Effector CD8-positive, alpha-beta T cell (primary cell): ENCODE data around the gene FRMD4A.
"Not testable (repeated sequence)": the region's sequence is repeated elsewhere in the genome, so short reads cannot be mapped to it uniquely, and the experiment has no call there.

Source experiments
- DNase-seq: peaks from one replicate; lab custom pipeline; 2025; lab: John Stamatoyannopoulos, UW

The FRMD4A gene

DNA sequence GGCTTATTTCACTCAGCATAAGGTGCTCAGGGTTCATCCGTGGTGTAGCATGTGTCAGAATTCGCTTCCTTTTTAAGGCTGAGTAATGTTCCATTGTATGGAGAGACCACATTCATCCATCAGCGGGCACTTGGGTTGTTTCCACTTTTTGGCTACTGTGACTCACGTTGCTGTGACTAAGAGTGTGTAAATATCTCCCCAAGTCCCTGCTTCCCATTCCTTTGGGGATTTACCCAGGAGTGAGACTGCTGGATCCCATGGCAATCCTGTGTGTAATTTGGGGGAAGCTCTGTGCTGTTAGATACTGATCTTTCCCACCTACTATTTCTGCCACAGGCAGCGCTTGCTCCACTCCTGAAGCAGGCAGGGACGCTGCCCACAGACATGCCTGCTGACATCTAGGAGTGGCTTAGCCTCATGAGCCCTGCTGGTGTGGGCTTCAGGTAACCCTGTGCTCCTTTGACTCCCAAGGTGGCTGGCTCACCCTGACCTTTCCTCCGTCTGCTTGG lies 346.0 kb downstream of the FRMD4A start:
- DNase-seq: no peak

DNA sequence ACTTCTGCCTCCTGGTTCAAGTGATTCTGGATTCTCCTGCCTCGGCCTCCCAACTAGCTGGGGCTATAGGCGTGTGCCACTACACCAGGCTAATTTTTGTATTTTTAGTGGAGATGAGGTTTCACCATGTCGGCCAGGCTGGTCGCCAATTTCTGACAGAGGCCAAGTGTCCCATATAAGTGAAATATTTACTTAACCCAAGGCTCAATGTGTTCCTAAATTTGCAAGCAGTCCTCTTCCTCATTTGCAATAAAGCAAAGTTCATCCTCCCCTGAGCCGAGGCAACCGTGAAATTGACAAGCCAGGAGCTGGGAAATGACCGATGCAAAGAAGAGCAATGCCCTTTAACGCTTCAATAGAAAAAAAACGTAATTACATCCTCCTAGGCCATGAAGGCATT lies 347.7 kb downstream of the FRMD4A start:
- no peak for DNase-seq

DNA sequence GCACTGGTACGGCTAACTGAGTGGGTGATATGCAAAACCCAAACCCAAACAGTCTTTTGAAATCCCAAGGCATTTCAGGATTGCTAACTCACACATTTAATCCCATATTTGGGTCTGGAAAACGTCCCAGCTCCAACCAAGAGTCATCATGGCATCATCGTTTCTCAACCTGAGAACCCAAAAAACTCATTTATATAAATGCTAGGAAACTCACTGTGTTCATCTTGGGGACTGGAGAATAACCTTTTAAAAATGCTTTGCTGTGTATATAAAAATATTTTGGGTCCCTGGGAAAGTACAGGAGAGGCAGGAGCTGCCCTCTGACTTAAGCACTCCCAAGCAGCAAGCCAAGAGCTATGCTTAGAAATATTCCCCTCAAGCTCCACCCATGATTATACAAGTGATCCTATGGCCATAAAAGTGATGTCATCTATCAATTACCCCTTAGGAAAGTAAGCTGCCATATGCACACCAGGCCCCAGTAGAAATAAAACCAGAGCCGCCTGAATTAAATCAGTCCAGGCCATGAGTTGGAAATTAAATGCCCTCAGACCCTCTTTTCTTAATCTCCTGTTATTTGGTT lies 352.1 kb downstream of the FRMD4A start:
- DNase-seq: no peak

DNA sequence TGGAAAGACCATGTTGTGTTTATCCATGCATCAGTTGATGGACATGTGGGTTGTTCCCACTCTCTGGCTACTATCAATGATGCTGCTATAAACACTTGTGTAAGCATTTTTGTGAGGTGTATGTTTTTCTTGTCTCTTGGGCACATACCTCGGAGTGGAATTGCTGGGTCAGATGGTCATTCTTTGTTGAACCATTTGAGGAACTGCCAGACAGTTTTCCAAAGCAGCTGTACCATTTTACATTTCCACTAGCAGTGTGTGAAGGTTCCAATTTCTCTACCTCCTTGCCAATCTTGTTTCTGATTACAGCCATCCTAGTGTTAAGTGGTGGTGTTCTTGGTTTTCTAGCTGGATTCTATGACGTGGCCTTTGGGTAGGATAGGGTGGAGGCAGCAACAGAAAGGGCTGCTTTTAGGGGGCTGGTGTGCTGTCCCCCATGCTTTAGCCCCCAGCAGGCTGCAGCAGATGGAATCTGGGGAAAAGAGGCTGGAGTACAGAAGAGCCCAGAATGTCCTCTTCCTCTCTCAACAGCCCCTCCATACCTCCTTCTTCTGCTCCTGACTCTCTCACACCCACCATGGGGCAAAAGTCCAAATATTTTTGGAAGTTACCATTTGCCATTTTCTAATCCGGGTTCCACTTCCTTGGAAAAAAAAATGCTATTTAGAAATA lies 352.7 kb downstream of the FRMD4A start:
- DNase-seq: no peak

DNA sequence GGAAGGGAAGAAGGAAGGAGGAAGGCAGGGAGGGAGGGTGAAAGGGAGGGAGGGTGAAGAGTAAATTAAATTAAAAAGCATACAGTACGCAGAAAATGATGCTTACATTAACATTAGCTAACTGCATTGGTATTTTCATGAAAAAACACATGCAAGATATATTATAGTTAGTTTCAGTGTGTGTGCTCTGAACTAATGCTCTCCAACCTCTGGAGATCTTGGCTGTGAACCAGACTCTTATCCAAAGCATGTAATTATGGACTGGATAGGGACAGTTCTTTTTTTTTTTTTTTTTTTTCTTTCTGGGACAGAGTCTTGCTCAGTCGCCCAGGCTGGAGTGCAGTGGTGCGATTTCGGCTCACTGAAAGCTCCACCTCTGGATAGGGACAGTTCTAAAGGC lies 357.0 kb downstream of the FRMD4A start:
- DNase-seq: no peak

DNA sequence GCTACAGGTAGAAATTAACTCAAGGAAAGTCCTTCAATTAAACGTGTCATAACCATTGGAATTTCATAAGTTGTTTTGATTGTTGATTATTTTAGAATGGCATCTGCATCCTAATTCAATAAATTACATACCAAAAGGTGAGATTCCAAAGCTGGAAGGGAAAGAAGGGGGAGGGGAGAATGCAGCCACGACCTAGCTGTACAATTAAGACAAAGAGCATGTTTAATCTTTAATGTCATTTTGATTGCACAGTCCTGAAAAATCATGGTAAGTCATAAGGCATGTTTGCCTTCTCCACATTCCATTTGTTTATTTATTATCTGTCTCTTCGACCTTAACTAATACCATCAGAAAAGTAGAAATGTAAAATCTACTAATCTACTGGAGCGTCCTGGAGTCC lies 358.1 kb downstream of the FRMD4A start:
- DNase-seq: no peak

DNA sequence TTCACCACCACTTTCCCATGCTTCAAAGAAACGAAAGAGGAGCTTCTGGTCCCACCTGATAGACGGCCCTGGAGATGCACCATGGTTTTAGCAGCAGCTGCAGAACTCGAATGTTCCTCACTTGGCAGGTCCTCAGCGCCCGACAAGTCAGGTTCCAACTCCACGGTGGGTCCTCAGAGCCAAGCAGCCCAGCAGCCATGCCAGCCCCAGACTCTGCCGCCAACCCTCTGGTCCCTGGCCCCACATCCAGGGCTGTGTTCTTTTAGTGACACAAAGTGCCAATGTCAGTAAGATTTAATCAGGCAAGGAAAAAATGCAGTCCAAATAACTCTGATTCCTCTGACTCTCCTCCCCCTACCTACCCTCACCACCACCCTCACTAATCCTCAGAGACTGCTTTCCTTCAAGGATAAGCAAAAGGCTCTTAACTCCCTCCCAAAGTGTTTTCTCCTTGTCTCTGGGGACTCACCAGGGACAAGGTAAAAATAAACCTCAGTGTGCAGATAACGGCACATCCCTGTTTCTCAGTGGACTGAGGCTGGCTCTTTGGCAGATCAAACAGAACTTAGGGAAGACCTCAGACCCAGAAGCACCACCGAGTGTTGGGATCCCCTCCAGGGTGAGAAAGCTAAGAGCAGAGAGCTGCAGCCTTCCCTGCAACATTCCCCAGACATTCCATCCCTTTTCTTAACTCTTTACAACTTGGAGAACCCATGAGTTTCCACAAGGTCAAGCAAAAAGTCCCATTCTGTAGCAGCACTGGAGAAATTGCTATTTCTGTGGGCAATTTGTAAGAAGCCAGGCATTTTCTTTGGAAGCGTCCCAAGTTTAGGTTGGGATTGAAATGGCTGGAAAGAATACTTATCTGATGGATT lies 358.9 kb downstream of the FRMD4A start:
- DNase-seq: no peak

DNA sequence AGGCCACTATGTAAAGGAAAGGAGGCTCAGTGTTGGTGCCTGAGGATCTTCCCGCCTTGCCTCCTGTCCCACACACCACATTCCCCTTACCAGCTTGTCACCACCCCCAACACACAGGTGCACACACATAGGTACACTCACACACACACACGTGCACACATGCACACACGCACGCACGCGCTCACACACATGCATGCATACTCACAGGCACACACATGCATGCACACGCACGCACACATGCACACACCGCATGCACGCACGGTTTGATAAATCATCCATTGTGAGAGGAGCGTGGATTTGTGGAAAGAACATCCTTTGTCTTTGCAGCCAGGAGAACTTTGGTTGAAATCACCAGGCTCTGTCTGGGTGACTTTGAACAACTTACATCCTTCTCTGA lies 359.8 kb downstream of the FRMD4A start:
- DNase-seq: no peak

DNA sequence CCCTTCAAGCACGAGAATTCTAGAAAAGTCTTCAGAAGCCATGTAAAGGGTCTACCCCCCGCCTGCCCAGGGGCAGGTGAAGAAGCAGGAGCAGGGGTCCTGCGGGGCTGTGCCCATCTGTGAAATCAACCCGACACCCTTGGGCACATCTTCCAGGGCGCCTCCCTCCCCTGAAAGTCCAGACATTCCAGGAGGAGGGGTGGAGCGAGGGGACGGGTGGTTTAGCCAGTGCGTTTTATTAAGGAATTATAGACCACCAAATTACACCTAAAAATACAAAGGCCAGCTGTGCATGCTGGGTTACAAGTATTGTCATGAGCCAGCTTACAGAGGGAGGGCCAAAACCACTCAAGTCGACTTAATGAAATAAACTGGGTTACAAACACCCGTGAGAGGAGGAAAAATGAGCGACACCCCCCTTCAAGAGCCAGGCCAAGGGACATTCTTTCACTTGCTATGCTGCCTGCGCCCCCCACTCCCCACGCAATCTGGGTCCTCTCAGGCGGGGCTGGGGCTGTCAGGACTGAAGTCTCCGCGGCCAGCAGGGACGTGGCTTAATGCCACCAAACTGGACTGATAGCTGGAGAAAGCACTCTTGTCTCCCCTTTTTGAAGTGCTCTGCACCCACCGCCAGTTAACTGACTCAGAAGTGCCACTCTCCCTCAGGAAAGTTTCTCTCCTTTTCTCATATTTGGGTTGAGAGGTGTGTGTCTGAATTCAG lies 360.3 kb downstream of the FRMD4A start:
- no peak for DNase-seq

DNA sequence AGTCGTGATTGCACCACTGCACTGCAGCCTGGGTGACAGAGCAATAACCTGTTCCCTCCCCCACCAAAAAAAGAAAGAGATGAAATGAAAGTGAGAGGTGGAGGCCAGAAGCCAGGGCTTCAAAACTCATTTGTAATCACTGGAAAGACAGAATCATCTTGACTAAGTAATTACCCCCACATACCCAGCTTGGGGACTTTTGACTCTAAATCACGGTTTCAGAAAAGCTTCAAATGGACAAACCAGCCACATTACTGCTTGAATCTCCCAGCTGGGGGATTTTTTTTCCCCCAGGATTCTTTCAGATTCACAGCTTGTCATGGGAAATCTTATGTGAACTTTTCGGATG lies 361.0 kb downstream of the FRMD4A start:
- no peak for DNase-seq

DNA sequence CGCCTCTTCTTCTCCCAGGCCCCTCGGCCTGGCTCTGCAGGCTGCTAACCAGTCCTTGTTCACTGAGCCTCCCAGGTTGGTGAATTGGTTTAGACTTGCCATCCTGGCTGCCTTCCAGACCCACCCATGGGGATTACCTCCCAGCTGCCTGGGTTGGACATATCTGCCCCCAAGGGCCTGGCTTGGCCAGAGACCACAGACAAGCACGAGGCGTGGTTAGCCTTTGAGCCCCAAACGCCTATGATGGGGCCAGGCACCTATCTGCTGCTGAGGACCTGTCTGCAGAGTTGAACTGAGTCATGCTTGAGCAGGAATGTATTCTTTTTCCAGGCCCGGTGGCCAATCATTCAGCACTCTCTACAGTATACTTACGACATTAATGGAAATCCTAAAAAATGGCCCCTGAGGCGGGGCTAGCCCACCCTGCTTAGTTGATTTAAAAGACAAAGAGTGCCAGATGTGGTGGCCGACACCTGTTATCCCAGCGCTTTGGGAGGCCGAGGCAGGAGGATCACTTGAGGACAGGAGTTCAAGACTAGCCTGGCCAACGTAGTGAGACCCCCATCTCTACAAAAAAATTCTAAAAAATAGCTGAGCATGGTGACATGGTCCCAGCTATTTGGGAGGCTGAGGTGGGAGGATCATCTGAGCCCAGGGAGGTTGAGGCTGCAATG lies 361.5 kb downstream of the FRMD4A start:
- DNase-seq: no peak

DNA sequence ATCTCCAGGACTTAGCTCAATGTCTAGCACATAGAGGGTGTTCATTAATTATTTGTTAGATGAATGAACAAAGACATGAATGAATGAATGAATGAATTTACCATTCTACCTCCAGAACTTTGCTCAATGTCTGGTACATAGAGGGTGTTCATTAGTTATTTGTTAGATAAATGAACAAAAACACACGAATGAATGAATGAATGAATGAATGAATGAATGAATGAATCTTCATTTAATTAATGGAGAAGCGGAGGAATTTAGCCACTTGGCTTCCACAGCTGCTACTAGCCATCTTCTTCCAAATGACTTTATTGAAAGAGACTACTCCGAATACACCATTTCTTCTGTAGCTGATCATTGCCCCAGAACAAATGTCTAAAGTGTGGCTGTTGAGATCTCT lies 368.9 kb downstream of the FRMD4A start:
- no peak for DNase-seq

DNA sequence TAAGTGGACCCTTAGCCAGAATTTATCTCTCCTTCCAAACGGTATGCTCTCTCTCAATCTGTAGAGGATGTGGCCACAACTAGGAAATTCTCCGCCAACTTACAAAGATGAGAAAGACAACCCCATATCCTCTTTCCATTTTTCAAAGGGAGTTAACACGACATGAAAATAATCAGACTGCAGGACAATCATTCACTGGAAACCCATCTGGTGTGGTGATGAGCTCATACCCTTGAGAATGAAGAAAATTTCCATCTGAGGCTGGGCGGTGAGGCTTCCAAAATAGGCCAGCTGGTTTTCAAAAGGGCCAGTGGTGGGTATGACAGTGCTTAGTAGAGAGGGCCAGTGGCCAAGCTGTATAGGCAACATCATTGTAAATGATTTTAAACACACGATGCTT lies 369.6 kb downstream of the FRMD4A start:
- DNase-seq: no peak

DNA sequence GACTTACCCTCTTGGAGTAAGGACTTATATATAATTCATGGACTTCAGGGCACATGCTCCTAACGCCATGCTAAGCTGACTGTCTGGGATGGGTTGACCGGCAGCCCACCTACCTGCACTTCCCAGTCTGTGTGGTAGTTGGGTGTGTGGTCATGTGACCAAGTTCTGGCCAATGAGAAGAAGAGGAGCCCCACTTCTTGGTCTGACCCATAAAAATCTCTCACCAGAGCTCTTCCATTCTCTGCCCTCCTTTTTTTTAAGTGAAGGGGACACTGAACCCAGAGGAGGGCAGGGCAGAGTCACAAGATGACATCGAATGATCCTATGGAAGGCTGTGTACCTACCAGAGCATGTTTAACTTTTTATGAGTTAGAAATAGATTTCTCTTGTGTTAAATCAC lies 370.1 kb downstream of the FRMD4A start:
- DNase-seq: no peak

DNA sequence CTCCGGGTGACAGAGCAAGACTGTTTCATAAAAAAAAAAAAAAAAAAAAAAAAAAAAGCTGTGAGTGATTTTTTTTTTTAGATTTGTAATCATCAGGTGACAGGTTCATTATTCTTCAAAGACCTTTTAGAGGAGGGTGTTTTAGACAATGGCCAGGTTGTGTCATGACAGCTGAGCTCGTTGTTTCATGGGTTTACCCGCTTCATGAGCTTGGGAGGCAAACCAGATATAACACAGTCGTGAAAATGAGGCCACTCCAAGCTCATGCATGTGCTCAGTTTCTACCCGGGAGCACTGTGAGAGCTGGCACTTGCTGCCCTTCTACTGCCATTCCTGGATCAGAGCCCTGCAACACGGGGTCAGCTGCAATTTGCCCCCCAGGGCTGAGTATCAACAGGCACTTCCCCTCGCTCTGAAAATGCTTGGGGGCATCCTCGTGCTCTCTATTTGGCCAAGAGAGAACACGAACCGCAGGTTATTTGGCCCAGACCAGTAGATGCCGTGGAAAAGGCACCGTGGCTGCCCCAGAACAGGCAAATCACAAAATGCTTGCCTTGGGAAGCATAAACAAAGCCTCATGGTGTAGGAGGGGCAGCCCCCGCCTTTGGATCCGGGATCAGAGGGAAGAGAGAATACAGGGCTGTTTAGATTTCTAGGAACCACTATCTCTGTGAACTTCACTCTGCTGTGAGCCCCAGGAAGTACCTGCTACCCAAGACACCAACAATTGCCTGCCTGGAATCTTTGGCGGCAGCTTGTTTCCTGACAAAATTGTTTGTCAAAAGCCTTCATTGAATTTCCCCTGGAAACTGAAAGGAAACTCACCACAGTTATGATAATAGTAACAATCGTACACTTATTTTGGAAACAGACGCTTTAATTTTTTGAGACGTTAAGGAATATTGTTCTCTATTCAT lies 371.0 kb downstream of the FRMD4A start:
- no peak for DNase-seq

DNA sequence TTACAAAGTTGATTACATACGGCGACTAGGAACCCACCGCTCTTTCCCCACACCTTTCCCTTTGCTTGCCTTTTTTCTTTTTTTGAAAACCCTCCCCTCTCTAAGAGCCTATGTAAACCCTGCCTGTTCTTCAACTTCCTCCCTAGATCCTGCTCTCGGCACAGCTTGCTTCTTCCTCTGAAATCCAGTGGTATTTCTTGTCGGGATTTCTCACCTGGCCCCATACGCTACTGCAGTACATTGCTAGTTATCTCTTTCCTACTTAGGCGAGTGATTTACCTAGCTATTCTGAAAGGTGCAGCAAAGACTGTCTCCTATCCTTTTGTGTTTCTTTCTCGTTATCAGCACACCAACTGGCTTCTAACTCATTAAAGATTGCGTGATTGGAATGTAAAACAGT lies 372.9 kb downstream of the FRMD4A start:
- no peak for DNase-seq

DNA sequence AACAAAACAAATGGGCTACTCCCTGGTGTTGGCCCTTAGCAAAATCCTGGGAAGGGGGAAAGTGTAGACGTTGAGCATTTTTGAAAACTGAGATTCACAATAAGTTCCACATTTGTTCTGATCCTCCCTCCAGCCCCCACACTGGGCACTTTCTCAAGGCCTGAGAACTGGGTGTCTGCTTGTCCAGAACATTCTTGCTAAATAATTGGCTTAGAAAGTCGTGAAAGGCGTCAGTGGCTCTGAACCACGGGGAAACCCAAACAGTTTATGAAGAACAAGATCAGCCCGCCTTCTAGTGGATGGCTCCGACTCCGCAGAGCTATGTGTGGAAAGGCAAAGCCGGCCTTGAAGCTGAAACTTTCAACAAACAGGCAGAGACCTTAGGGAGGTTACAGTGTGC lies 373.9 kb downstream of the FRMD4A start:
- DNase-seq: no peak

DNA sequence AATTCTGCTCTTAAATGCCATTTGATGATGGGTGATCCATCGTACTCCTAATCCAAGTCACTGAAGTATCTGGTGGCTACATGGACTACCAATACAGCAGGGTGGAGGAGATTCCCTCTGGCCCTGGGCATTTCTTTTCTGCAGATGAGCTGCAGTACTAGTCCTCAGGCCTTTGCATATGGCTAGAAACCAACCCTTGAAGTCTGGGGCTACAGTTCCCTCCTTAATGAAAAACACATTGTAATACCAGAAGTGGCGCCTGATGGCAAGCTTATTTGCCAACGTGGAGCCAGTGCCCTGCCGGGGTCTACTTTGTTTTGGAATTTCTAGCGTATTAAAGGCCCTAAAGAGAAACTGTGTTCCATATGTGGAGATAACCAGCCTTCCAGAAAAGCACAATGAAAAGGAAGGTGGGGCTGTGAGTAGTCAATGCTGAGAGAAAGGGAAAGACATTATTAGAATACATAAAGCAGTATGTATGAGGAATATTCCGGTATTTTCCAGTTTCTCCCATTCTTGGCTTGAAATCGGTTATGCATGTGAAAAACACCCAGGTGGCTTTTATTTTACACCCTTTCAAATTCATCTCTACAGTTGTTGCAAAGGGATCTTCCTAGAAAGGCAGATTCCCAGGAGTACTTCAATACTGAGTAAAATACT lies 375.2 kb downstream of the FRMD4A start:
- DNase-seq: no peak

DNA sequence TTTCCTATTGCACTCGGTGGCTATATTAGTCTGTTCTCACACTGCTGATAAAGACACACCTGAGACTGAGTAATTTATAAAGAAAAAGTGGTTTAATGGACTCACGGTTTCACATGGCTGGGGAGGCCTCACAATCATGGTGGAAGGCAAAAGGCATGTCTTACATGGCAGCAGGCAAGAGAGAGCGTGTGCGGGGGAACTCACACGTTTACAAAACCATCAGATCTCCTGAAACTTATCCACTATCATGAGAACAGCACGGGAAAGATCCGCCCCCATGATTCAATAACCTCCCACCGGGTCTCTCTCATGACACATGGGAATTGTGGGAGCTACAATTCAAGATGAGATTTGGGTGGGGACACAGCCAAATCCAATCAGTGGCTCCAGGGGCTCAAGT lies 376.5 kb downstream of the FRMD4A start:
- DNase-seq: not testable (repeated sequence)

DNA sequence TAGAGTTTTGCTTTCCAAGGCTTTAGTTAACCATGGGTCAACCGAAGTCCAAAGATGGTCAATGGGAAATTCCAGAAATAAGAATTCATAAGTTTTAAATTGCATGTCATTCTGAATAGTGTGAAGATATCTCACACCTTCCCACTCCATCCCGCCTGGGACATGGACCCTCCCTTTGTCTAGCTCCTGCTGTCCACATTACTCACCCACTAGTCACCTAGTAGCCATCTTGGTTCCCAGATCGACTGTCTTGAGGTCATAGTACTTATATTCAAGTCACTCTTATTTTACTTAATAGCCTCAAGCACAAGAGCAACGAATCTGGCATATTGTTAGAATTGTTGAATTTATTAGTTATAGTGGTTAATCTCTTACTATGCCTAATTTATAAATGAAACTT lies 377.4 kb downstream of the FRMD4A start:
- no peak for DNase-seq
